SU-DHL-6 (cell line): ENCODE data around the gene ZNF644.

Source experiments
- H2AFZ ChIP-seq: fragments of 200-600 bp; sonication (generic); 2 replicates; pipeline ENCODE4 v1.6.1; 2014; ENCODE audit warnings: low read depth, mild to moderate bottlenecking, moderate library complexity, mixed read lengths, antibody characterized with exemption, low read length; ENCODE audit not compliant: severe bottlenecking
- H3F3A ChIP-seq: fragments of 200-600 bp; shearing (Covaris generic); 2 replicates; pipeline ENCODE4 v1.6.0; 2016; ENCODE audit warnings: antibody characterized with exemption, mild to moderate bottlenecking; ENCODE audit not compliant: insufficient read depth
- H3K27ac ChIP-seq: fragments of 200-600 bp; sonication (generic); 2 replicates; pipeline ENCODE4 v1.5.1; 2016; ENCODE audit warnings: low read depth, mild to moderate bottlenecking, low read length, moderate library complexity, mixed read lengths
- H3K27me3 ChIP-seq: fragments of 200-600 bp; sonication (generic), shearing (Covaris generic); 2 replicates; pipeline ENCODE4 v1.6.0; 2014; ENCODE audit warnings: mild to moderate bottlenecking, low read length
- H3K36me3 ChIP-seq: fragments of 200-600 bp; sonication (generic); 2 replicates; pipeline ENCODE4 v1.6.1; 2014; ENCODE audit warnings: mild to moderate bottlenecking, low read length, mixed read lengths
- H3K4me2 ChIP-seq: fragments of 300-600, 200-600 bp; shearing (Covaris generic), sonication (generic); 2 replicates; pipeline ENCODE4 v1.6.0; 2014; ENCODE audit warnings: low read length, low read depth, mild to moderate bottlenecking; ENCODE audit not compliant: poor library complexity, severe bottlenecking
- H3K4me3 ChIP-seq: fragments of 200-600 bp; sonication (generic); 2 replicates; pipeline ENCODE4 v1.5.1; 2014; ENCODE audit warnings: antibody characterized with exemption, low read length, mild to moderate bottlenecking, mixed read lengths; ENCODE audit not compliant: insufficient read depth, poor library complexity, severe bottlenecking
- H3K79me2 ChIP-seq: fragments of 200-600 bp; sonication (generic); 2 replicates; pipeline ENCODE4 v1.6.1; 2014; ENCODE audit warnings: mild to moderate bottlenecking, low read length, moderate library complexity; ENCODE audit not compliant: insufficient read depth
- H3K9ac ChIP-seq: fragments of 200-600 bp; sonication (generic); 2 replicates; pipeline ENCODE4 v1.7.0; 2014; ENCODE audit warnings: mild to moderate bottlenecking, low read length
- H3K9me2 ChIP-seq: fragments of 200-600 bp; sonication (generic); replicated peaks from 2 replicates; pipeline ENCODE4 v1.6.1; 2014; ENCODE audit warnings: low read length; ENCODE audit not compliant: insufficient read depth
- H3K9me3 ChIP-seq: fragments of 200-600 bp; sonication (generic); 2 replicates; pipeline ENCODE4 v1.6.1; 2014; ENCODE audit warnings: low read length, mixed read lengths; ENCODE audit not compliant: insufficient read depth
- H4K20me1 ChIP-seq: fragments of 200-600 bp; sonication (generic); 2 replicates; pipeline ENCODE4 v1.6.1; 2014; ENCODE audit warnings: low read depth, mild to moderate bottlenecking, antibody characterized with exemption, low read length, moderate library complexity, mixed read lengths
- EZH2phosphoT487 ChIP-seq: fragments of 200-600 bp; sonication (generic), shearing (Covaris generic); conservative IDR thresholded peaks from 2 replicates; pipeline ENCODE4 v1.6.1; 2018; ENCODE audit warnings: mild to moderate bottlenecking, antibody characterized with exemption, low read length, moderate library complexity, mixed read lengths
- TF ChIP-seq, protein P1 (sequence below): fragments of 200-600 bp; sonication (generic); IDR thresholded peaks from one replicate; pipeline ENCODE4 v1.5.1; 2017; ENCODE audit warnings: antibody characterized with exemption, mild to moderate bottlenecking, low read length, moderate library complexity; ENCODE audit not compliant: insufficient read depth, poor library complexity, severe bottlenecking

Gene ZNF644

DNA sequence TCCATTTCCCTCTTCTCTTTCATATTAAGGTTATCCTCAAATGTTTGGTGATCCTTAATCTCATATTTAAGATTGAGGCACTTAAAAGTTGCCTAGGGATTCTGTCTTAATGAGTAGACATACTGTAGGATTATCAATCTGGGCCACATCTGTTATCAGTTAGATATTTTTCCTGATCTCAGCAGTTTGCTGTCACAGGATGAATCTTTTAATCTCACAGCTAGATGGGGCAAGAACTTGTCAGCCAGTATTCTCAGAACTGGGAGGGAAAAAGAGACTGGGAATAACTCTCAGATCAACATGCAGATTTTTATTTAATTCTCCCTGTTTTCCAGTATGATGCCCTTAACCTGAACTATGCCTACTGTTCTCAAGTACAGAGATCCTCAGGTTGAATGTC is 14.0 kb downstream of the ZNF644 start:
- peaks cover 29% of the 10 kb centered on the region for H4K20me1 ChIP-seq
- H2AFZ ChIP-seq = no peak overlapping the region
- H3K9ac ChIP-seq = no peak overlapping the region
- peaks cover 96% of the 10 kb centered on the region for H3K79me2 ChIP-seq
- no peaks in the 10 kb centered on the region for H3K9me2 ChIP-seq
- TF ChIP-seq EZH2phosphoT487 = no peak
- TF ChIP-seq, protein P1, sequence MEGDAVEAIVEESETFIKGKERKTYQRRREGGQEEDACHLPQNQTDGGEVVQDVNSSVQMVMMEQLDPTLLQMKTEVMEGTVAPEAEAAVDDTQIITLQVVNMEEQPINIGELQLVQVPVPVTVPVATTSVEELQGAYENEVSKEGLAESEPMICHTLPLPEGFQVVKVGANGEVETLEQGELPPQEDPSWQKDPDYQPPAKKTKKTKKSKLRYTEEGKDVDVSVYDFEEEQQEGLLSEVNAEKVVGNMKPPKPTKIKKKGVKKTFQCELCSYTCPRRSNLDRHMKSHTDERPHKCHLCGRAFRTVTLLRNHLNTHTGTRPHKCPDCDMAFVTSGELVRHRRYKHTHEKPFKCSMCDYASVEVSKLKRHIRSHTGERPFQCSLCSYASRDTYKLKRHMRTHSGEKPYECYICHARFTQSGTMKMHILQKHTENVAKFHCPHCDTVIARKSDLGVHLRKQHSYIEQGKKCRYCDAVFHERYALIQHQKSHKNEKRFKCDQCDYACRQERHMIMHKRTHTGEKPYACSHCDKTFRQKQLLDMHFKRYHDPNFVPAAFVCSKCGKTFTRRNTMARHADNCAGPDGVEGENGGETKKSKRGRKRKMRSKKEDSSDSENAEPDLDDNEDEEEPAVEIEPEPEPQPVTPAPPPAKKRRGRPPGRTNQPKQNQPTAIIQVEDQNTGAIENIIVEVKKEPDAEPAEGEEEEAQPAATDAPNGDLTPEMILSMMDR = no peak
- H3K9me3 ChIP-seq = 0 out of 2 replicates have a peak, but pooled peaks cover 7% of the 10 kb centered on the region
- no peaks in the 10 kb centered on the region for H3K27me3 ChIP-seq
- no peak overlapping the region for H3K4me3 ChIP-seq
- H3K36me3 ChIP-seq = peaks cover 19% of the 10 kb centered on the region; the same call in 1 of the 2 replicates
- no peak overlapping the region for H3K27ac ChIP-seq
- peaks cover 4% of the 10 kb centered on the region; the same call in 1 of the 2 replicates for H3F3A ChIP-seq
- H3K4me2 ChIP-seq = no peak overlapping the region

DNA sequence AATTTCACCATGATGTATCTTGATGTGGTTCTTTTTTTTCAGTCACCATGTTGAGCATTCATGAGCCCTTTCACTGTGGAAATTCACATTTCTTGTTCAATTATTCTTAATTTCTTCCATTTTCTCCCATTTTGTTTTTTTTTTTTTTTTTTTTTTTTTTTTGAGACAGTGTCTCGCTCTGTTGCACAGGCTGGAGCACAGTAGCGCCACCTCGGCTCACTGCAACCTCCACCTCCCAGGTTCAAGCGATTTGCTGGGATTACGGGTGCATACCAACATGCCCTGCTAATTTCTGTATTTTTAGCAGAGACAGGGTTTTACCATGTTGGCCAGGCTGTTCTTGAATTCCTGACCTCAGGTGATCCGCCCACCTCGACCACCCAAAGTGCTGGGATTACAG is 14.7 kb downstream of the ZNF644 start:
- H2AFZ ChIP-seq = no peak overlapping the region
- H3K9me2 ChIP-seq = no peaks in the 10 kb centered on the region
- no peak overlapping the region for H3K4me3 ChIP-seq
- 0 out of 2 replicates have a peak, but pooled peaks cover 7% of the 10 kb centered on the region for H3K9me3 ChIP-seq
- peaks cover 29% of the 10 kb centered on the region for H4K20me1 ChIP-seq
- no peaks in the 10 kb centered on the region for H3K27me3 ChIP-seq
- no peak overlapping the region for H3K9ac ChIP-seq
- H3K79me2 ChIP-seq = peaks cover 93% of the 10 kb centered on the region
- no peak overlapping the region for H3K27ac ChIP-seq
- peaks cover 19% of the 10 kb centered on the region; the same call in 1 of the 2 replicates for H3K36me3 ChIP-seq
- peaks cover 4% of the 10 kb centered on the region; the same call in 1 of the 2 replicates for H3F3A ChIP-seq
- no peak for TF ChIP-seq EZH2phosphoT487
- TF ChIP-seq, protein P1 = no peak
- no peak overlapping the region for H3K4me2 ChIP-seq

GRCh38 chr1:91006113-91006908 is 15.5 kb downstream of the ZNF644 start:
- peaks cover 4% of the 10 kb centered on the region; the same call in 1 of the 2 replicates for H3F3A ChIP-seq
- 0 out of 2 replicates have a peak, but pooled peaks cover 7% of the 10 kb centered on the region for H3K9me3 ChIP-seq
- H3K9ac ChIP-seq = no peak overlapping the region
- peaks cover 23% of the 10 kb centered on the region for H4K20me1 ChIP-seq
- H2AFZ ChIP-seq = no peak overlapping the region
- H3K4me3 ChIP-seq = no peak overlapping the region
- no peaks in the 10 kb centered on the region for H3K27me3 ChIP-seq
- H3K9me2 ChIP-seq = no peaks in the 10 kb centered on the region
- peaks cover 92% of the 10 kb centered on the region for H3K79me2 ChIP-seq
- no peak overlapping the region for H3K27ac ChIP-seq
- TF ChIP-seq EZH2phosphoT487 = no peak
- TF ChIP-seq, protein P1 = no peak
- no peak overlapping the region for H3K4me2 ChIP-seq
- peaks cover 19% of the 10 kb centered on the region; the same call in 1 of the 2 replicates for H3K36me3 ChIP-seq
